ENCODE results near the gene TAS2R30. TPM values are rescaled to one million over a fixed set of nuclear protein-coding genes. Genes with fewer than 3 reads are reported as not detected.

The TAS2R30 gene
- total and polyA plus RNA-seq, 9 of the 15 experiments (the other 6 are each of a cell fraction or from before 2014, with no cell fraction given), result 0.11 to 4.0 (median 0.99) TPM; not detected in 3

DNA sequence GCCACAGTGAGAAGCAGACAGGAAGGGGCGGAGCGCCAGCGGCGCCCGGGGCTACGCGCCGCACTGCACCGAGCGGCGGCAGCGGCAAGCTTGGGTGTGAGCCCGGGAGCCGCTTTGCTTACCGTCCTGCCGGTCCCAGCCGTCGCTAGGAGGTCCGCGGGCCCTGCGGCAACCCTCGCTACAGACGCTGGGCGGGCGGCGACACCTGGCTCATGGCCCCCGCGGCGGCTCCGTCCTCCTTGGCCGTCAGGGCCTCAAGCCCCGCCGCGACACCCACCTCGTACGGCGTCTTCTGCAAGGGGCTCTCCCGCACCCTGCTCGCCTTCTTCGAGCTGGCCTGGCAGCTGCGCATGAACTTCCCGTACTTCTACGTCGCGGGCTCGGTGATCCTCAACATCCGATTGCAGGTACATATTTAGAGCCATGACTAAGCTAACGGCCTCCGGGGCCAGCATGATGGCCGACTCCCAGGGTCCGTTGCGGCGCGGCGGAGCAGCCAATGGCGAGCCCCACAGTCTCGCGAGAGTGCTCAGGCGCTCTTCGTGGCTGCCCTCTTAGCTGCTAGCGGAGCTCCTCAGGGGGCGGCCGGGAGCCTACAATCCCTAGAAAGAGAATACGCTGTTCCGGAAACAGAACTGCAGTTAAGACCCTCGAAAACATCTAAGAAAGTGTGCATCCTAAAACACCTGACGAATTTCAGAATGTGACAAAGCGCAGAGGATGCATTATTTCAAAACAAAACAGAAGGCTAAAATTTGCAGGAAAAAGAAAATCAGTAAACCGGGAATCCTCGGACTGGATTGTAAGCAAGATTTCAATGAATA is 36.9 kb upstream of the TAS2R30 start, which contains the start of gene SMIM10L1 (continued):
- TF ChIP-seq SMARCA4 (IDR thresholded peaks at IDR 0.05) (no peak), ETV1 (tag; conservative IDR thresholded peaks at IDR 0.05; ENCODE audit: low read depth) (no peak; the same call in 1 of the 2 replicates), ZNF431 (CRISPR knock-in tag; IDR thresholded peaks at IDR 0.05) (no peak), ELF1 (tag; IDR thresholded peaks at IDR 0.05) (peak; percentile 43; the same call in 1 of the 2 replicates), HOXB6 (CRISPR knock-in tag; IDR thresholded peaks at IDR 0.05; ENCODE audit: borderline replicate concordance) (no peak), KDM5B (IDR thresholded peaks at IDR 0.05; ENCODE audit: insufficient replicate concordance, low read depth, low read length) (peak; percentile 85), ZEB2 (IDR thresholded peaks at IDR 0.05) (no peak), ZNF146 (CRISPR knock-in tag; IDR thresholded peaks at IDR 0.05; ENCODE audit: unreplicated experiment) (no peak), SMAD4 (CRISPR knock-in tag; conservative IDR thresholded peaks at IDR 0.05) (no peak; the same call in 1 of the 2 replicates), NFRKB (IDR thresholded peaks at IDR 0.05; ENCODE audit: low read depth) (peak; percentile 87), KDM4B (IDR thresholded peaks at IDR 0.05; ENCODE audit: borderline replicate concordance in 2 of 2, low read depth in 1 of 2) (no peak; a peak in 1 of 4 replicates), ETV5 (CRISPR knock-in tag; IDR thresholded peaks at IDR 0.05; ENCODE audit: low read depth) (0 out of 2 replicates have a peak, but pooled peaks have one; percentile 56), PTBP1 (IDR thresholded peaks at IDR 0.05; ENCODE audit: low read depth, low read length) (no peak), FOXA3 (CRISPR knock-in tag; conservative IDR thresholded peaks at IDR 0.05 in 1 of 2, IDR thresholded peaks at IDR 0.05 in 1 of 2) (no peak), SAP30 (IDR thresholded peaks at IDR 0.05; ENCODE audit: borderline replicate concordance, insufficient read depth, low read depth, low read length, poor library complexity, severe bottlenecking) (peak; percentile 47)
- TF ChIP-seq, protein P1, sequence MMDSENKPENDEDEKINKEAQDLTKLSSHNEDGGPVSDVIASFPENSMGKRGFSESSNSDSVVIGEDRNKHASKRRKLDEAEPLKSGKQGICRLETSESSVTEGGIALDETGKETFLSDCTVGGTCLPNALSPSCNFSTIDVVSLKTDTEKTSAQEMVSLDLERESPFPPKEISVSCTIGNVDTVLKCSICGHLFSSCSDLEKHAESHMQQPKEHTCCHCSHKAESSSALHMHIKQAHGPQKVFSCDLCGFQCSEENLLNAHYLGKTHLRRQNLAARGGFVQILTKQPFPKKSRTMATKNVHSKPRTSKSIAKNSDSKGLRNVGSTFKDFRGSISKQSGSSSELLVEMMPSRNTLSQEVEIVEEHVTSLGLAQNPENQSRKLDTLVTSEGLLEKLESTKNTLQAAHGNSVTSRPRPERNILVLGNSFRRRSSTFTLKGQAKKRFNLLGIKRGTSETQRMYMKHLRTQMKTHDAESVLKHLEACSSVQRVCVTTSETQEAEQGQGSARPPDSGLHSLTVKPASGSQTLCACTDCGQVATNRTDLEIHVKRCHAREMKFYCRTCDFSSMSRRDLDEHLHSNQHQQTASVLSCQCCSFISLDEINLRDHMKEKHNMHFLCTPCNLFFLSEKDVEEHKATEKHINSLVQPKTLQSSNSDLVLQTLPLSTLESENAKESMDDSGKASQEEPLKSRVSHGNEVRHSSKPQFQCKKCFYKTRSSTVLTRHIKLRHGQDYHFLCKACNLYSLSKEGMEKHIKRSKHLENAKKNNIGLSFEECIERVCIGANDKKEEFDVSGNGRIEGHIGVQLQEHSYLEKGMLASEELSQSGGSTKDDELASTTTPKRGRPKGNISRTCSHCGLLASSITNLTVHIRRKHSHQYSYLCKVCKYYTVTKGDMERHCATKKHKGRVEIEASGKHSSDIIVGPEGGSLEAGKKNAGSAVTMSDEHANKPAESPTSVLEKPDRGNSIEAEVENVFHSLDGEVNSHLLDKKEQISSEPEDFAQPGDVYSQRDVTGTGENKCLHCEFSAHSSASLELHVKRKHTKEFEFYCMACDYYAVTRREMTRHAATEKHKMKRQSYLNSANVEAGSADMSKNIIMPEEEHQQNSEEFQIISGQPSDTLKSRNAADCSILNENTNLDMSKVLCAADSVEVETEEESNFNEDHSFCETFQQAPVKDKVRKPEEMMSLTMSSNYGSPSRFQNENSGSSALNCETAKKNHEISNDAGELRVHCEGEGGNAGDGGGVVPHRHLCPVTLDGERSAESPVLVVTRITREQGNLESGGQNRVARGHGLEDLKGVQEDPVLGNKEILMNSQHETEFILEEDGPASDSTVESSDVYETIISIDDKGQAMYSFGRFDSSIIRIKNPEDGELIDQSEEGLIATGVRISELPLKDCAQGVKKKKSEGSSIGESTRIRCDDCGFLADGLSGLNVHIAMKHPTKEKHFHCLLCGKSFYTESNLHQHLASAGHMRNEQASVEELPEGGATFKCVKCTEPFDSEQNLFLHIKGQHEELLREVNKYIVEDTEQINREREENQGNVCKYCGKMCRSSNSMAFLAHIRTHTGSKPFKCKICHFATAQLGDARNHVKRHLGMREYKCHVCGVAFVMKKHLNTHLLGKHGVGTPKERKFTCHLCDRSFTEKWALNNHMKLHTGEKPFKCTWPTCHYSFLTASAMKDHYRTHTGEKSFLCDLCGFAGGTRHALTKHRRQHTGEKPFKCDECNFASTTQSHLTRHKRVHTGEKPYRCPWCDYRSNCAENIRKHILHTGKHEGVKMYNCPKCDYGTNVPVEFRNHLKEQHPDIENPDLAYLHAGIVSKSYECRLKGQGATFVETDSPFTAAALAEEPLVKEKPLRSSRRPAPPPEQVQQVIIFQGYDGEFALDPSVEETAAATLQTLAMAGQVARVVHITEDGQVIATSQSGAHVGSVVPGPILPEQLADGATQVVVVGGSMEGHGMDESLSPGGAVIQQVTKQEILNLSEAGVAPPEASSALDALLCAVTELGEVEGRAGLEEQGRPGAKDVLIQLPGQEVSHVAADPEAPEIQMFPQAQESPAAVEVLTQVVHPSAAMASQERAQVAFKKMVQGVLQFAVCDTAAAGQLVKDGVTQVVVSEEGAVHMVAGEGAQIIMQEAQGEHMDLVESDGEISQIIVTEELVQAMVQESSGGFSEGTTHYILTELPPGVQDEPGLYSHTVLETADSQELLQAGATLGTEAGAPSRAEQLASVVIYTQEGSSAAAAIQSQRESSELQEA (IDR thresholded peaks at IDR 0.05; ENCODE audit: low read depth), result no peak
- TF ChIP-seq, protein P2, sequence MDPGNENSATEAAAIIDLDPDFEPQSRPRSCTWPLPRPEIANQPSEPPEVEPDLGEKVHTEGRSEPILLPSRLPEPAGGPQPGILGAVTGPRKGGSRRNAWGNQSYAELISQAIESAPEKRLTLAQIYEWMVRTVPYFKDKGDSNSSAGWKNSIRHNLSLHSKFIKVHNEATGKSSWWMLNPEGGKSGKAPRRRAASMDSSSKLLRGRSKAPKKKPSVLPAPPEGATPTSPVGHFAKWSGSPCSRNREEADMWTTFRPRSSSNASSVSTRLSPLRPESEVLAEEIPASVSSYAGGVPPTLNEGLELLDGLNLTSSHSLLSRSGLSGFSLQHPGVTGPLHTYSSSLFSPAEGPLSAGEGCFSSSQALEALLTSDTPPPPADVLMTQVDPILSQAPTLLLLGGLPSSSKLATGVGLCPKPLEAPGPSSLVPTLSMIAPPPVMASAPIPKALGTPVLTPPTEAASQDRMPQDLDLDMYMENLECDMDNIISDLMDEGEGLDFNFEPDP (CRISPR knock-in tag; IDR thresholded peaks at IDR 0.05), result 0 out of 2 replicates have a peak, but pooled peaks have one; percentile 32
